ENCODE data around the gene APAF1.
"Not testable (repeated sequence)": the region's sequence is repeated elsewhere in the genome, so short reads cannot be mapped to it uniquely, and the experiment has no call there.

The APAF1 gene

GRCh38 chr12:98744680-98745079, 99.6 kb downstream of the APAF1 start:
- intact Hi-C loops (cut with DNase I) = loop anchor here (10.0 kb wide), 1 partner anchor 150 kb away; no protein-coding TSS in a partner anchor
- peak in 33 of 42 donors; percentile 32 to 82 (median 59) for DNase-seq

- intact Hi-C loops (cut with DNase I) = loop anchor here (10.0 kb wide), 1 partner anchor 149 kb away; no protein-coding TSS in a partner anchor
- peak in 14 of 42 donors; percentile 18 to 61 (median 37) for DNase-seq
These were observed 100.7 kb downstream of the APAF1 start for GRCh38 chr12:98745578-98746391.

GRCh38 chr12:98748463-98748862, 103.4 kb downstream of the APAF1 start:
- intact Hi-C loops (cut with DNase I) = loop anchor here (10.0 kb wide), 1 partner anchor 146 kb away; no protein-coding TSS in a partner anchor
- DNase-seq = no peak

- peak; percentile 64 to 93 (median 82) for DNase-seq
These were observed 105.4 kb downstream of the APAF1 start for GRCh38 chr12:98750511-98750910.

GRCh38 chr12:98751580-98752115, 106.6 kb downstream of the APAF1 start:
- DNase-seq = peak in 1 of 42 donors; percentile 1
- intact Hi-C loops (cut with DNase I) = no loop called here

More at GRCh38 chr12:98750511-98750910, 105.4 kb downstream of the APAF1 start:
- intact Hi-C loops (cut with DNase I) = no loop called here

- DNase-seq = peak in 12 of 42 donors; percentile 25 to 72 (median 46)
- intact Hi-C loops (cut with DNase I) = no loop called here
These were observed 107.6 kb downstream of the APAF1 start for GRCh38 chr12:98752726-98753125.

GRCh38 chr12:98754095-98754494, 109.0 kb downstream of the APAF1 start:
- intact Hi-C loops (cut with DNase I) = no loop called here
- peak in 33 of 42 donors; percentile 20 to 80 (median 52) for DNase-seq

- intact Hi-C loops (cut with DNase I) = not testable (repeated sequence)
- peak in 12 of 42 donors; percentile 20 to 76 (median 55) for DNase-seq
These were observed 110.8 kb downstream of the APAF1 start for GRCh38 chr12:98755855-98756254.

GRCh38 chr12:98757455-98757854, 112.4 kb downstream of the APAF1 start:
- intact Hi-C loops (cut with DNase I) = no loop called here
- peak in 1 of 42 donors; percentile 3 for DNase-seq

- DNase-seq = peak; percentile 49 to 95 (median 85)
- intact Hi-C loops (cut with DNase I) = no loop called here
These were observed 113.2 kb downstream of the APAF1 start for GRCh38 chr12:98758331-98758730.

- intact Hi-C loops (cut with DNase I) = no loop called here
- DNase-seq = no peak
These were observed 118.6 kb downstream of the APAF1 start for GRCh38 chr12:98763656-98764055.

GRCh38 chr12:98767248-98767647, 122.2 kb downstream of the APAF1 start:
- peak in 28 of 42 donors; percentile 32 to 87 (median 64) for DNase-seq
- intact Hi-C loops (cut with DNase I) = no loop called here

- DNase-seq = no peak
- intact Hi-C loops (cut with DNase I) = no loop called here
These were observed 124.0 kb downstream of the APAF1 start for GRCh38 chr12:98769068-98769467.

- intact Hi-C loops (cut with DNase I) = no loop called here
- DNase-seq = no peak
These were observed 125.1 kb downstream of the APAF1 start for GRCh38 chr12:98770230-98770629.

GRCh38 chr12:98771811-98772752, 127.0 kb downstream of the APAF1 start:
- no peak for DNase-seq
- intact Hi-C loops (cut with DNase I) = no loop called here

- intact Hi-C loops (cut with DNase I) = no loop called here
- DNase-seq = no peak
These were observed 127.7 kb downstream of the APAF1 start for GRCh38 chr12:98772818-98773217.

- peak in 2 of 42 donors; percentile 8 to 36 for DNase-seq
- intact Hi-C loops (cut with DNase I) = no loop called here
These were observed 135.2 kb downstream of the APAF1 start for GRCh38 chr12:98780261-98780660.

GRCh38 chr12:98783420-98783819, 138.3 kb downstream of the APAF1 start:
- intact Hi-C loops (cut with DNase I) = no loop called here
- no peak for DNase-seq
